ENCODE results near the gene BOD1L1. TPM values are rescaled to one million over a fixed set of nuclear protein-coding genes. Genes with fewer than 3 reads are reported as not detected.

Gene BOD1L1
- total and polyA plus RNA-seq, 2 of the 8 experiments (the other 6 are each of a cell fraction or from before 2014, with no cell fraction given), result 6.8 to 39.3 TPM

GRCh38 chr4:13627178-13627605 lies 333 bp downstream of the BOD1L1 start:
- peaks cover 15 to 43% of the 10 kb centered on the region in 2 experiments for H3K79me2 ChIP-seq (ENCODE audit: control insufficient read depth in 1 of 2, insufficient read depth in 2 of 2, low read length in 2 of 2)
- H2BK5ac ChIP-seq (ENCODE audit: low read depth, low read length), result peak overlapping the region; percentile 12; the same call in 1 of the 2 replicates
- CTCF ChIA-PET (ENCODE audit: partially characterized antibody), result interaction anchor here (1.4 to 3.2 kb wide), 3 partner anchors 9 to 27 kb away, joined by 4 to 20 read pairs (median 7); no protein-coding TSS in a partner anchor
- POLR2A ChIA-PET (ENCODE audit: partially characterized antibody), result interaction anchor here (1.2 to 2.7 kb wide), 3 partner anchors 14 to 20 kb away, joined by 3 to 18 read pairs (median 4); no protein-coding TSS in a partner anchor
- no peaks in the 10 kb centered on the region for H3K36me3 ChIP-seq (ENCODE audit: control insufficient read depth in 2 of 4, insufficient read depth in 4 of 4, low read length in 3 of 4)
- H2AFZ ChIP-seq (ENCODE audit: low read length), result no peak overlapping the region
- H3K9ac ChIP-seq (replicated peaks in 1 of 4; ENCODE audit: extremely low read depth in 1 of 4, low read depth in 3 of 4, low read length in 3 of 4), result peak overlapping the region; percentile 83 to 91 (median 88)
- H4K8ac ChIP-seq (ENCODE audit: extremely low read depth, insufficient read depth, low read length), result peak overlapping the region; percentile 92; the same call in 1 of the 2 replicates
- peaks cover 11% of the 10 kb centered on the region for H3K79me1 ChIP-seq (ENCODE audit: low read depth, low read length)
- no peak overlapping the region for H2BK15ac ChIP-seq (ENCODE audit: low read length)
- no peak for TF ChIP-seq EP300 (IDR thresholded peaks at IDR 0.05; ENCODE audit: borderline replicate concordance in 1 of 2, low read depth in 2 of 2, low read length in 2 of 2)
- TF ChIP-seq POLR2A (IDR thresholded peaks at IDR 0.05; ENCODE audit: control extremely low read depth in 1 of 2, low read depth in 2 of 2, low read length in 2 of 2), result no peak
- TF ChIP-seq SRF (IDR thresholded peaks at IDR 0.05; ENCODE audit: low read depth, low read length), result no peak
- TF ChIP-seq SP4 (IDR thresholded peaks at IDR 0.05; ENCODE audit: low read length), result no peak
- TF ChIP-seq PHF8 (conservative IDR thresholded peaks at IDR 0.05; ENCODE audit: low read depth, low read length), result no peak
- no peak for TF ChIP-seq NRF1 (IDR thresholded peaks at IDR 0.05; ENCODE audit: low read depth, low read length)
- no peak for TF ChIP-seq RFX5 (IDR thresholded peaks at IDR 0.05; ENCODE audit: borderline replicate concordance, low read depth, low read length)
- H3K27me3 ChIP-seq (replicated peaks in 1 of 4; ENCODE audit: control insufficient read depth in 3 of 4, extremely low read depth in 1 of 4, insufficient read depth in 3 of 4, low read length in 3 of 4), result no peaks in the 10 kb centered on the region
- H3K56ac ChIP-seq (replicated peaks; ENCODE audit: insufficient read length, low read depth, low read length), result no peak overlapping the region
- peaks cover 9% of the 10 kb centered on the region for H3K23me2 ChIP-seq (ENCODE audit: low read depth, low read length)
- peaks cover 3 to 10% of the 10 kb centered on the region in 2 experiments for H4K20me1 ChIP-seq (replicated peaks in 1 of 2; ENCODE audit: control insufficient read depth in 1 of 2, insufficient read depth in 2 of 2, low read length in 2 of 2)
- no peak overlapping the region for H3K23ac ChIP-seq (ENCODE audit: insufficient read length)
- H4K5ac ChIP-seq (ENCODE audit: insufficient read length, low read depth, low read length), result peak overlapping the region; percentile 44
- H3K4me1 ChIP-seq (replicated peaks in 1 of 4; ENCODE audit: control insufficient read depth in 3 of 4, insufficient read depth in 4 of 4, low read length in 3 of 4), result peaks cover 0 to 4% (median 3%) of the 10 kb centered on the region in 4 experiments; a peak in 3 of 7 replicates
- no peak overlapping the region for H2BK20ac ChIP-seq (ENCODE audit: low read length)
- H3K18ac ChIP-seq (ENCODE audit: extremely low read depth, low read length), result no peak overlapping the region
- H4K91ac ChIP-seq (replicated peaks; ENCODE audit: insufficient read length, low read length), result no peak overlapping the region
- peak overlapping the region; percentile 82 to 100 for H3K4me2 ChIP-seq (ENCODE audit: insufficient read depth in 1 of 2, low read depth in 2 of 2, low read length in 2 of 2)
- FAIRE-seq (no peak), DNase-seq (ENCODE audit: low read depth in 1 of 2, low spot score in 2 of 2) (no peak)
- no peak overlapping the region for H3K14ac ChIP-seq (ENCODE audit: insufficient read length)
- no peak overlapping the region for H2BK120ac ChIP-seq (replicated peaks; ENCODE audit: low read depth, low read length)
- peak overlapping the region; percentile 81 to 96 (median 94) for H3K4me3 ChIP-seq (ENCODE audit: extremely low read depth in 1 of 4, insufficient read depth in 2 of 4, low read depth in 3 of 4, low read length in 4 of 4)
- H2AK5ac ChIP-seq (ENCODE audit: low read depth, low read length), result no peak overlapping the region
- H2BK12ac ChIP-seq (ENCODE audit: low read depth, low read length), result no peak overlapping the region
- H3K4ac ChIP-seq (replicated peaks; ENCODE audit: insufficient read length, low read depth, low read length), result no peak overlapping the region
- 2% methylated on average over 13 of the region's 45 CpGs; no CpG with 5 or more reads in 1 of the 2 experiments for WGBS, 2 experiments (ENCODE audit: extremely low coverage in 1 of 2, insufficient coverage in 1 of 2, insufficient read length in 1 of 2, insufficient replicate concordance in 2 of 2, low coverage in 1 of 2, low lambda C conversion rate in 2 of 2, missing lambda C conversion rate in 1 of 2)
- peak overlapping the region; percentile 73; the same call in 1 of the 2 replicates for H3K27ac ChIP-seq (ENCODE audit: low read depth, low read length)
- no peaks in the 10 kb centered on the region for H3K9me3 ChIP-seq (ENCODE audit: insufficient read depth in 2 of 2, low read depth in 1 of 2, low read length in 1 of 2)

All from H1 (cell line).